HG03175 (cell line): Measurements from ENCODE around the gene NPPB.

Source experiments
- ATAC-seq: cut with Tn5 transposase; IDR thresholded peaks from one replicate; pipeline ENCODE4 v1.9.1; 2021; ENCODE audit warnings: mild to moderate bottlenecking, moderate library complexity; ENCODE audit not compliant: unreplicated experiment

Gene NPPB

DNA sequence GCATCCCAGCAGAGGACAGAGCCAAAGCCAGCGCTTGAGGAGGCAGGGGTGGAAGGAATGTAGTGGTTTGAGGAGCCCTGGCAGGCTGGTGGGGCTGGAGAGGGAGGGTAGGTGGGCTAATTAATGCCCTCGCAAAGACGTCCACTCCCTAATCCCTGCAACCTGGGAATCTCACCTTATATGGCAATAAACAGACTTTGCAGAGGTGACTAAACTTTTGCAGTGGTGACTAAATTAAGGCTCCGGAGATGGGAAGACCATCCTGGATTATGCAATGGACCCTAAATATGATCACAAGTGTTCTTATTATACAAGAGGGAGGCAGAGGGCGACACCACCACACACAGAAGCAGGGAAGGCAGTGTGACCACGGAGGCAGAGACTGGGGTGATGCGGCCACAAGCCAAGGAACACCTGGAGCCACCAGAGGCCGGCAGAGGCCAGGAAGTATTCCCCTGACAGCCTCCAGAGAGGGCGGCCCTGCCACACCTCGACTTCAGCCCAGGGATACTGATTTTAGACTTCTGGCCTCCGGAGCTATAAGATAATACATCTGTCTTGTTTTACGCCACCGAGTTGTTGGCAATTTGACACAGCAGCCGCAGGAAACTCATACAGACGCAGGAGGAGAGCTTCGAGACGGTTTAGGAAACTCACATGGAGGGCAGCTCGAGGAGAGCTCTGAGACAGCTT is 23.1 kb upstream of the NPPB start:
- no peak for ATAC-seq

DNA sequence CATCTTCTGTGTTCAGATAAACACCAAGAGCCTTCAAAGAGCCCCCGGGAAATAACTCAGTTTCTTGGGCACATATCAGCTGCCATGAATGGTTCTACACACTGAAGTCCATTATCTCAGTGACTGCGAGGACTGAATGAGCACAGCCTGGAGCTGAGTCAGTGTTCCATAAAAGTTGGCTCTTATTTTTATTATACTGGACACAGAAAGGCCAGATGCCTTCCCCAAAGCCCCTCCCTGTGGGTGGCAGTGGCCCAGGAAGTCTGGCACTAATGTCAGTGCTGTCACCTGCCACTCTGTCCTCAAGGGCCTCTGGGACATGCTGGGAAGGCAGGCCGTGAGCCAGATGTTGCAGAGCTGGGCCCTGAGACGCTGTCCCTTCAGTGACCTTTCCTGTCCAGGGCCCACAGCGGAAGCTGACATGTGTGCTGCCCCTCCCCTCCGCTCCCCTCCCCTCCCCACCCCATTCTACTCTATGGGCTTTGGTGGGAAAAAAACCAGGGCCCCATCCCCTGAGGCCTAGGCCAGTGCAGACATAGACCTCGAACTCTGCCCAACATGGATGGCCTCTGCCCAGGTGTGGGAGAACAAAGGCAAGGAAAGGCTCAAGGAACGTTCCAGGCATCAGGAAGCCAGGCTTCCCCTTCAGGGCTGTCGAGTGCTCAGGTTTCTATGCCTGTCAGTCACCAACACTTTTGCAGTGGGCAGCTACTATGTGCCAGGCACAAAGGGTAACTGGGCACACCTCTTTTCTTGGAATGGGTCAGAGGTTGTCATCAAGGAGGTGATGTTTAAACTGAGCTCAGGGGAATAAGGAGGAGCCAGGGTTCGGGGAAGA is 22.4 kb upstream of the NPPB start:
- no peak for ATAC-seq

DNA sequence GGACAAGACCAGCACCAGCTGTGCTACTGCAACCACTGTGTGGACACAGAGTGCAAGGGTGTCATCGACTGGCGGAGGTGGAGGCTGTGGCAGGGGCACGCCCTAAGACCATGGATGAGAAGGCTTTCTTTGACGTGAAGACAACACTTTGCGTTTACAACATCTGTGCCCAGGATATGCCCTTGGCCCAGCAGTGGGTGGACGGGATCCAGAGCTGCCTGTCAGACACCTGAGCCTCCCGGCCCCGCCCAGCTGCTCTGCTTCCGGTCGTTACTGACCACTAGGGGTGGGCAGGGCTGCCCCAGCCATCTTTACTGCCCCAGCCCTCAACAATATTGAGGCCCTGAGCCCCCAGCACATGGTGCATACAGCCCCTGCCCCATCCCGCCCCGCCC is 21.4 kb upstream of the NPPB start:
- ATAC-seq = no peak

- ATAC-seq = no peak
These were observed 20.8 kb upstream of the NPPB start for GRCh38 chr1:11879311-11880180.

DNA sequence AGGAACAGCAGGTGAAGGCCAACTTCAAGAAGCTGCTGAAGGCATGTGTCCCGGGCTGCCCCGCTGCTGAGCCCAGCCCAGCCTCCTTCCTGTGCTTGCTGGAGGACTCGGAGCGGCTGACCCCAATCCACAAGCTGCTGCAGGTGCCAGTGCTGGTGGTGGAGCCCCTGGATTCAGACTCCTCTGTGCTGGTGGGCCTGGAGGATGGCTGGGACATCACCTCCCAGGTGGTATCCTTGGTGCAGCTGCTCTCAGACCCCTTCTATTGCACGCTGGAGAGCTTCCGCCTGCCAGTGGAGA is 20.1 kb upstream of the NPPB start:
- no peak for ATAC-seq

DNA sequence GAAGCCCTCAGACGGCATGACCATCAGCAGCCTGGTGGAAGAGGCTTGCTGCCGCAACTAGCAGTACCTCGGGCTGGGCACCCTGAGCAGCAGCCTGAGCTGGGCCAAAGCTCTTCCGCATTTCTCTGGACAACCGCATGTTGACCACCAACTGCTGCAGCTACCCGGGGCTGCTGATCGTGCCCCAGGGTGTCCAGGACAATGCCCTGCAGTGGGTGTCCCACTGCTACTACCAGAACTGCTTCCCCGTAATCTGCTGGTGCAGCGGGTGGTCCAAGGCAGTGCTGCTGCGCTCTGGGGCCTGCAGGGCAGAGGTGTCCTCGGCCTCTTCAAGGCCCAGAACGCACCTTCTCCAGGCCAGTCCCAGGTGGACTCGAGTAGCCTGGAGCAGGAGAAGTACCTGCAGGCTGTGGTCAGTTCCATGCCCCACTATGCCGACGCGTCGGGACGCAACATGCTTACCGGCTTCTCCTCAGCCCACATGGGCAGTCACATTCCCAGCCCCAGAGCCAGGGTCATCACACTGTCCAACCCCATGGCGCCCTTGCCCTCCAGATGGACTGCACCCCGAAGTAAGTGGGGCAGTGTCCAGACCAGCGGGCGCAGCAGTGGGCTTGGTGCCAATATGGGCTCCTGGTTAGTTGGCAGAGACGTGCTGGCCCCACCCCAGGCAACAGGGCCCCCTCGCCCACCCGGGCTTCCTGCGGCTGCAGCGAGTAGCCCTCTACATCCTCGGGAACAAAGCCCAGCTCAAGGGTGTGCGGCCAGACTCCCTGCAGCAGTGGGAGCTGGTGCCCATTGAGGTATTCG is 19.5 kb upstream of the NPPB start:
- no peak for ATAC-seq

GRCh38 chr1:11877074-11877473 is 18.3 kb upstream of the NPPB start:
- no peak for ATAC-seq

DNA sequence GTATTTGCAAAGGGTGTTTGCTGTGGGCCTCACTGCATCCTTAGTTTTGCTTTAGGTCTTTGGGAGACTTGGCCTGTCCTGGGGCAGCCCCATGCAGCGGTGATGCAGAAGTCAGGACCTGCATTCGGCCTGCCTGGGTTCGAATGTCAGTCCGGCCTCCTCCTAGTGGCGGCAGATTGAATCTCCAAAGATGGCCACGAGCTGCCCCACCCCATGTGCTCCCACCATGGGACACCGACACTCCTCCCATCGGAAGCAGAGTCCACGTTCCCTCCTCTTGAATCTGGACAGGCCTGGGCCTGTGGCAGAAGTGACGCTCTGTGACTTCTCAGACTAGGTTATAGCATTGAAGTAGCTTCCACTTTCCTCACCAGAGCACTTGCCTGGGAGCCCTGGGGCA is 16.3 kb upstream of the NPPB start:
- no peak for ATAC-seq

DNA sequence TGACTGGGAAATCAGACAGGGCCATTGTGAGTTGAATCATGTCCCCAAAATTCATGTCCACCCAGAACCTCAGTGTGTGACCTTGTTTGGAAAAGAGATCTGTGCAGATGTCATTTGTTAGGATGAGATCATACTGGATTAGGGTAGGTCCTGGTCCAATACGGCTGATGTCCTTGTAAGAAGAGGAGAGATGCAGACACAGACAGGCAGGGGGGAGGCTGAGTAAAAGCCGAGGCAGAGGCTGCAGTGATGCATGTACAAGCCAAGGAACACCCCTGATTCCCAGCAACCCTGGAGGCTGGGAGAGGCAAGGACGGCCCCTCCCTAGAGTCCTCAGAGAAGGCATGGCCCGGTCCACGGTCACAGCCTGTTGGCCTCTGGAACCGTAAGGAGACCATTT is 15.9 kb upstream of the NPPB start:
- ATAC-seq = no peak

- no peak for ATAC-seq
These were observed 15.5 kb upstream of the NPPB start for GRCh38 chr1:11874258-11874562.

DNA sequence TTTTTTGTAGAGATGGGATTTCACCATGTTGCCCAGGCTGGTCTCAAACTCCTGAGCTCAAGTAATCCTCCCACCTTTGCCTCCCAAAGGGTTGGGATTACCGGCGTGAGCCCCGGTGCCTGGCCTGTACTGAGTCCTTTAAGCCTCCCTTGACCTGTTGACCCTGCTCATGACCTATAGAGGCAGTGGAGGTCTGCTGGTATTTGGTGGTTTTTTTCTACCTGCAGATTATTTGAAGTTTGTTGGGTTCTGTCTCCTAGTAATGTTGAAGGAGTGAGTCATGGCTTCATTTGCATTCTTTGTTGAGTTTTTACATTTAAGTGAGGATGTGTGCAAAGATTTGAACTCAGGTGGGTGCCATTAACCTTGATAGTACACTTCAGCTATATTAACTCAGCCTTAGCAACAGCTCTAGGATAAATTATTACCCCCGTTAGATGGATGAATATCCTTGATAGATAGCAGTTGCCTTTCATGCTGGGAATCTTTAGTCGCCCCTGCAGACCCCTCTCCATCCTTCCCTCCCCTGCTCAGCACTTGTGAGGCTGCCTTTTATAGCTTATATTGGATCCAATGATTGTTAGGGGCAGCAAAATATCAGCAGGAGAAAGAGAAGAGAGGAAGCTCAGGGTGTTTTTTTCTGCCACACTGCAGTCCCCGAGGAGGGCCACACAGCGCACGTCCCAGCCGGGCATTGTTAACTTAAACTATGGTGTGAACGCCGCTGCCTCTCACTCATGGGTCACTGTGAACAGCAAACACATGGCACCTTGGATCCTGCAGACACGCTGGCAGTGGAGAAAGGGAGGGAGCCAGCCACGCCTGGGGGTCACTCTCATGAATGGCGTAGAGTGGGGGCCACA is 14.9 kb upstream of the NPPB start:
- ATAC-seq = no peak

- no peak for ATAC-seq
These were observed 13.8 kb upstream of the NPPB start for GRCh38 chr1:11872545-11872944.

DNA sequence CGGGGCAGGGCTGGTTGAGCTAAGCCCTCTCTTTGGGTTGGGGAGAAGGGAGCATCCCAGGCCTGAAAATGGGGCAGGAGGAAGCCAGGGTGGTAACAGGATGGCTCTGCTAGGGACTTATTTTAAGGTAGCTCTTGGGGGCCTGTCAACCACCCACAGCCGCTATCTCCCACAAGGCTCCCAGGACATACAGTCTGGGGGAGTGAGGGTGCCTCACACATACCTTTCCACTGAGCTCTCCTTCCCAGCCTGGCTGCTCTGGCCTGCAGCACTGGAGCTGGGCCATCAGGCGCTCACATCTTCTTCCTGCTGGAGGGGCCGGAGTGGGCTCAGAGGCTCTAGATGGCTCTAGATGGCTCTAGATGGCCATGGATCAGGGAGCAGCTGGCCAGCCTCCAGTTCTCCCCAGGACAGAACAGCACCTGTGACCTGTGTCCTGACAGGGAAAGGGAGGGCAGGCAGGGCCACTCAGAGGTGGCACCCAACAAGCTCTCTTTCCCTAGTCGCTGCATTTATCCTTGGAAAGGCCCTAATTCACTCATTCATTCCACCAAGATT is 11.0 kb upstream of the NPPB start:
- ATAC-seq = no peak

- ATAC-seq = no peak
These were observed 10.4 kb upstream of the NPPB start for GRCh38 chr1:11869104-11869503.

- no peak for ATAC-seq
These were observed 9.7 kb upstream of the NPPB start for GRCh38 chr1:11868331-11868980.

DNA sequence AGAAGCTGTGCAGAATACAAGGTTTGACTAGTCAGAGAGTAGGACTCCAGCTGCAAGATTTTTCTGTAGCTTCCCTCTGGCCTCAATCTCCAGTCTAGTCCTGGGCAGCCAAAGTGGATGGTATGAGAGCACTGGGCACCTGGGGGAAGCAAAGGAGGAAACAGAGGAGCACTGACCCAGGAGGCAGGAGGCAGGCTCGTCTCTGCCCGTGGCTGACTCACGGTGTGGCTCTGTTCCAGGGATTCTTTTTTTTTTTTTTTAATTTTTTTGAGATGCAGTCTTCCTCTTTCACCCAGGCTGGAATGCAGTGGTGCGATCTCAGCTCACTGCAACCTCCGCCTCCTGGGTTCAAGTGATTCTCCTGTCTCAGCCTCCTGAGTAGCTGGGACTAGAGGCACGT is 4.1 kb upstream of the NPPB start:
- no peak for ATAC-seq

GRCh38 chr1:11860587-11860986 is 1.8 kb upstream of the NPPB start:
- no peak for ATAC-seq

DNA sequence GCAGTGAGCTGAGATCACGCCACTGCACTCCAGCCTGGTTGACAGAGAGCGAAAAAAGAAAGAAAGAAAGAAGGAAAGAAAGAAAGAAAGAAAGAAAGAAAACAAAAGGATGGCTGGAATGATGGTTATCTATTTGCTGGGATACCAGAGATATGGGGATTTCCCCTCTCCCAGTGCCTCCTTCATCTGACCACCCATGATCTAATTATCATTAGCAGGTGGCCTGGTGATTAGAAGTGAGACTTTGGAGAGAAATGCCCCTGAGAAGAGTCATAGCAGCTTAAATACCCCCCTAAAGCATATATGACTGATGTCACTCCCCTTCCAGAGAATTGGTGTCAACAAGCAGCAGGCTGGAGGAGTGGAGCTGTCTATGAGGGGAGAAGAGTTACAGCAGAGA is 1.3 kb upstream of the NPPB start:
- ATAC-seq = no peak
